ENCODE data around the gene DOCK4.

The DOCK4 gene

DNA sequence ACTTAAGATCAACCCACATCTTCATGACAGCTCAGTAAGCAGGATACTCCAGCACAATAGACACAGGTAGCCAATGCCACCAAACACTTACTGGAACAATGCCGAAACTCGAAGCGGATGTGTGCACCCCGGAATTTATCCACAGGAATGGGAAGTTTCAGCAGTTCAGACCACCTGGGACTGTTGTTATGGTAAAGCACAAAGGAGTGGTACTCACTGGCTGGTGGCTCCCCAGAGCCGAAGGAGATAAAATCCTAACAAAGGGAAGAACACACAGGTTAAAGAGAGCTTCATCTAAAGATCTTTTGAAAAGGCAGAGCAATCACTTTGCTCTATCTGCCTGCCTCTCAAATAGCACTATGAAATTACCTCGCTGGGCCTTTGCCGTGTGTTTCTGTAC is 305.9 kb downstream of the DOCK4 start:
- H3K27ac ChIP-seq (replicated peaks): no peak overlapping the region
- H3K27me3 ChIP-seq (ENCODE audit: insufficient read depth, poor library complexity, severe bottlenecking): no peaks in the 10 kb centered on the region
- TF ChIP-seq GABPA (IDR thresholded peaks at IDR 0.05; ENCODE audit: low read depth) (no peak), POLR2AphosphoS5 (IDR thresholded peaks at IDR 0.05; ENCODE audit: low read depth) (no peak), SPI1 (IDR thresholded peaks at IDR 0.05; ENCODE audit: borderline replicate concordance, low read depth) (no peak)
- TF ChIP-seq, protein P1, sequence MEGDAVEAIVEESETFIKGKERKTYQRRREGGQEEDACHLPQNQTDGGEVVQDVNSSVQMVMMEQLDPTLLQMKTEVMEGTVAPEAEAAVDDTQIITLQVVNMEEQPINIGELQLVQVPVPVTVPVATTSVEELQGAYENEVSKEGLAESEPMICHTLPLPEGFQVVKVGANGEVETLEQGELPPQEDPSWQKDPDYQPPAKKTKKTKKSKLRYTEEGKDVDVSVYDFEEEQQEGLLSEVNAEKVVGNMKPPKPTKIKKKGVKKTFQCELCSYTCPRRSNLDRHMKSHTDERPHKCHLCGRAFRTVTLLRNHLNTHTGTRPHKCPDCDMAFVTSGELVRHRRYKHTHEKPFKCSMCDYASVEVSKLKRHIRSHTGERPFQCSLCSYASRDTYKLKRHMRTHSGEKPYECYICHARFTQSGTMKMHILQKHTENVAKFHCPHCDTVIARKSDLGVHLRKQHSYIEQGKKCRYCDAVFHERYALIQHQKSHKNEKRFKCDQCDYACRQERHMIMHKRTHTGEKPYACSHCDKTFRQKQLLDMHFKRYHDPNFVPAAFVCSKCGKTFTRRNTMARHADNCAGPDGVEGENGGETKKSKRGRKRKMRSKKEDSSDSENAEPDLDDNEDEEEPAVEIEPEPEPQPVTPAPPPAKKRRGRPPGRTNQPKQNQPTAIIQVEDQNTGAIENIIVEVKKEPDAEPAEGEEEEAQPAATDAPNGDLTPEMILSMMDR (IDR thresholded peaks at IDR 0.05; ENCODE audit: insufficient read depth, low read length): no peak
- TF ChIP-seq, protein P2, sequence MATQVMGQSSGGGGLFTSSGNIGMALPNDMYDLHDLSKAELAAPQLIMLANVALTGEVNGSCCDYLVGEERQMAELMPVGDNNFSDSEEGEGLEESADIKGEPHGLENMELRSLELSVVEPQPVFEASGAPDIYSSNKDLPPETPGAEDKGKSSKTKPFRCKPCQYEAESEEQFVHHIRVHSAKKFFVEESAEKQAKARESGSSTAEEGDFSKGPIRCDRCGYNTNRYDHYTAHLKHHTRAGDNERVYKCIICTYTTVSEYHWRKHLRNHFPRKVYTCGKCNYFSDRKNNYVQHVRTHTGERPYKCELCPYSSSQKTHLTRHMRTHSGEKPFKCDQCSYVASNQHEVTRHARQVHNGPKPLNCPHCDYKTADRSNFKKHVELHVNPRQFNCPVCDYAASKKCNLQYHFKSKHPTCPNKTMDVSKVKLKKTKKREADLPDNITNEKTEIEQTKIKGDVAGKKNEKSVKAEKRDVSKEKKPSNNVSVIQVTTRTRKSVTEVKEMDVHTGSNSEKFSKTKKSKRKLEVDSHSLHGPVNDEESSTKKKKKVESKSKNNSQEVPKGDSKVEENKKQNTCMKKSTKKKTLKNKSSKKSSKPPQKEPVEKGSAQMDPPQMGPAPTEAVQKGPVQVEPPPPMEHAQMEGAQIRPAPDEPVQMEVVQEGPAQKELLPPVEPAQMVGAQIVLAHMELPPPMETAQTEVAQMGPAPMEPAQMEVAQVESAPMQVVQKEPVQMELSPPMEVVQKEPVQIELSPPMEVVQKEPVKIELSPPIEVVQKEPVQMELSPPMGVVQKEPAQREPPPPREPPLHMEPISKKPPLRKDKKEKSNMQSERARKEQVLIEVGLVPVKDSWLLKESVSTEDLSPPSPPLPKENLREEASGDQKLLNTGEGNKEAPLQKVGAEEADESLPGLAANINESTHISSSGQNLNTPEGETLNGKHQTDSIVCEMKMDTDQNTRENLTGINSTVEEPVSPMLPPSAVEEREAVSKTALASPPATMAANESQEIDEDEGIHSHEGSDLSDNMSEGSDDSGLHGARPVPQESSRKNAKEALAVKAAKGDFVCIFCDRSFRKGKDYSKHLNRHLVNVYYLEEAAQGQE (IDR thresholded peaks at IDR 0.05; ENCODE audit: insufficient replicate concordance, low read depth): no peak
- no peak for DNase-seq (ENCODE audit: low read depth in 1 of 2, low spot score in 1 of 2)
- no peak overlapping the region for H3K4me3 ChIP-seq (replicated peaks; ENCODE audit: insufficient read depth, low read length)

DNA sequence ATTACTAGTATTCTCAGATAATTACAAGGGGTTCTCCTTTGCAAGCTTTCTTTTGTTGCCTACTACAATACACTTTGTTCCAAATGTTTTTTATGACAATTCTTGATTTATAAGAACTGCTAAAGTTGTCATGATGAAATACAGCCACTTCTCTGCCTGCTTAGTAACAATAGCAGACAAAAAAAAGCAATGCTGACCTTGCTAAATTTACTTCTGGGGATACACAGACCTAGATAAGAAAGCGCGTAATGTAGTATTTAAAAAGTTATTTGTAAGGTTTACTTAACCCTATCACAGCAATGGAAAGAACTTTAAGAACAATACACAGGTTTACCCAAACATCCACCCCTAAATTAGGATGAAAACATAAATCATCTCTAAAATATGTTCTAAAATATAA is 311.1 kb downstream of the DOCK4 start:
- H3K27me3 ChIP-seq (ENCODE audit: insufficient read depth, poor library complexity, severe bottlenecking): no peaks in the 10 kb centered on the region
- H3K27ac ChIP-seq (replicated peaks): no peak overlapping the region
- no peak for DNase-seq (ENCODE audit: low read depth in 1 of 2, low spot score in 1 of 2)
- H3K4me3 ChIP-seq (replicated peaks; ENCODE audit: insufficient read depth, low read length): no peak overlapping the region
- TF ChIP-seq POLR2AphosphoS5 (IDR thresholded peaks at IDR 0.05; ENCODE audit: low read depth): no peak
- TF ChIP-seq, protein P1 (IDR thresholded peaks at IDR 0.05; ENCODE audit: insufficient read depth, low read length): no peak
- no peak for TF ChIP-seq SPI1 (IDR thresholded peaks at IDR 0.05; ENCODE audit: borderline replicate concordance, low read depth)
- TF ChIP-seq GABPA (IDR thresholded peaks at IDR 0.05; ENCODE audit: low read depth): no peak
- TF ChIP-seq, protein P2 (IDR thresholded peaks at IDR 0.05; ENCODE audit: insufficient replicate concordance, low read depth): no peak

DNA sequence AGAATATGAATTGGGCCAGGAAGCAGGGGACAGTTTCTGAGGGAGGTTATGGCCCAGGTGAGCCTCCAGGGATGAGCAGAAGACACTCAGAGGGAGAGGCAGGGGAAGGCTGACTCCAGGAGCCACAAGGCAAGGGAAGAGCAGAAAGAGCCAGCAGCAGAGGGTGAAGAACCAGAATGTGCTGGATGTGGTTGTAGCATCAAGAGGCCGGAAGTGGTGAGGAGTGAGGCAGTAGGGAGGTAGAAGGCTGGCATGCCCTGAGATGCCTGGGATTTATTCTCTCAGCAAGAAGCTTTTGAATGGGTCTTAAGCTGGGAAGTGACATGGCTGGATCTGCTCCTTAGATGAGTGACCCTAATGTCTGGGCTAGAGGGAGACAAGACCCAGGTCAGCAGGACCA is 311.7 kb downstream of the DOCK4 start:
- Histone ChIP-seq H3K27ac (replicated peaks) (no peak overlapping the region), H3K4me3 (replicated peaks; ENCODE audit: insufficient read depth, low read length) (no peak overlapping the region), H3K27me3 (ENCODE audit: insufficient read depth, poor library complexity, severe bottlenecking) (no peaks in the 10 kb centered on the region)
- no peak for DNase-seq (ENCODE audit: low read depth in 1 of 2, low spot score in 1 of 2)
- TF ChIP-seq SPI1 (IDR thresholded peaks at IDR 0.05; ENCODE audit: borderline replicate concordance, low read depth) (no peak), GABPA (IDR thresholded peaks at IDR 0.05; ENCODE audit: low read depth) (no peak), POLR2AphosphoS5 (IDR thresholded peaks at IDR 0.05; ENCODE audit: low read depth) (no peak)
- TF ChIP-seq, protein P2 (IDR thresholded peaks at IDR 0.05; ENCODE audit: insufficient replicate concordance, low read depth): no peak
- TF ChIP-seq, protein P1 (IDR thresholded peaks at IDR 0.05; ENCODE audit: insufficient read depth, low read length): no peak
